HG03139 (cell line): Measurements from ENCODE around the gene DLG4.
"Not testable (repeated sequence)": the region's sequence is repeated elsewhere in the genome, so short reads cannot be mapped to it uniquely, and the experiment has no call there.

Experiments used
- ATAC-seq: cut with Tn5 transposase; IDR thresholded peaks from one replicate; pipeline ENCODE4 v1.9.1; 2021; ENCODE audit not compliant: unreplicated experiment

The DLG4 gene

DNA sequence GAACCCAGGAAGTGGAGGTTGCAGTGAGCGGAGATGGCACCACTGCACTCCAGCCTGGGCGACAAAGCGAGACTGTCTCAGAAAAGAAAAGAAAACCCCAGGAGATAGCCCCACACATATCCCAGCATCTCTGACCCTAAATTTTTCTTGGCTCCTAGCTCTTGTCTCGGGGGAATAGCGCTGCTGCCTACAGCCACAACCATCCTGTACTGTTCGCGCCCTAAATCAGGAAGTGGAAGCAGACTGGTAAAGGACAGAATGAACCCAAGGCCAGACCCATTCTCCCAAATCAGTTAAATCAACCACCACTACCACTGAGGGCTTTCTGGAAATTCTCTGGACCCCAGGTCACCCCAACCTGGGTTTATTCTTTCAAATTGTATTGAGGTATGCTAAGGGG is 30.2 kb upstream of the DLG4 start:
- no peak for ATAC-seq

DNA sequence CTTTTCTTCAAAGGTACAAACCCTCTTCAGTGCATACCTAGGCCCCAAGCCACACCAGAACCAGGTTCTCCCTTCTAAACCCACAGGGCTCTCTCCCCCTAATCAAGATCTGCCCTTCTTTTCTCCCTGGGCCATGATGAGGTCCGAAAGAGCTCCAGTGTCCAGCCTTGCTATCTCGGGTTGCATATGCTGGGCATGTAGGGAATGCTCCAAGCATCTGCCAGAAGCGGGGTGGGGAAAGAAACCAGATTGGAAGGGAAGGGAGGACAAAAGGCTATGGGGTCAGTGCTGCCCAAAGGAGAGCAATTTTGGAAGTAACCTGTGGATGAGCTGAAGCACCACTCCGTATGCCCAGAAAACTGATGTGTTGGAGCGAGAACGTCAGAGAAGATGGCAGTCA is 29.6 kb upstream of the DLG4 start:
- no peak for ATAC-seq

DNA sequence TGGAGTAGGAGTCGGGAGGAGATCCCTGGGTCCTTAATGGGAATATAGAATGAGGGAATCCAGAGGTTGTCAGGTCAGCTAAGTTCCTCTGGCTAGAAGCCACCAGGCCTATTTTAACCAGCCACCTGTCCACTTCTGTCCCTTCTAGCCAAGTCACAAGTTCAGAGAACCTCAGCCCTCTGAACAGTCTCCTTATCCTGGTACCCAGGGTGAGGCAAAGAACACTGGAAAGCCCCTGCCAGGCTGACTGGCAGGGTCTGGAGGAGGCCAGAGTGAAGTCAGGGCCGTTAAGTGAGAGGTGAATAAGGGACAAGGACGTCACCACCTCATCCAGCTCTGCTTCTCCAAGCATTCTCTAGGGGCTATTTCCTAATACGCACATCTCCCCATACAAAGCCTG is 29.2 kb upstream of the DLG4 start:
- no peak for ATAC-seq

DNA sequence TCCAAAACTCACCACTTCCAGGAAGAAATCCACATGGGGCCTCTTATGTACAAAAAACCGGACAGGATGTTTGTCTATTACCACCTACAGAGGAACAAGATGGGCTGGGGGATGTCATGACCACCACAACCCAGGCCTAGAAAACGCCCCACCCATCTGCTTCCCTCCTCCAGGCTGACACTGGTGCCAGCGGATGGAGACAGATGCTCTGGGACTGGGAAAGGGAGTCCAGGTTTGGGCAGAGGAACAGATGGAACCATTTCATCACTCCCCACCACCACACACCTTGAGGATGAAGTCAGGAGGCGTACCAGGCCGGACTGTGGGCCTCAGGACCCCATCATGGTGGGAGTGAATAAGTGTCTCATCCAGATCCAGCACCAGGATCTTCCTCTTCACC is 27.1 kb upstream of the DLG4 start:
- ATAC-seq = no peak

DNA sequence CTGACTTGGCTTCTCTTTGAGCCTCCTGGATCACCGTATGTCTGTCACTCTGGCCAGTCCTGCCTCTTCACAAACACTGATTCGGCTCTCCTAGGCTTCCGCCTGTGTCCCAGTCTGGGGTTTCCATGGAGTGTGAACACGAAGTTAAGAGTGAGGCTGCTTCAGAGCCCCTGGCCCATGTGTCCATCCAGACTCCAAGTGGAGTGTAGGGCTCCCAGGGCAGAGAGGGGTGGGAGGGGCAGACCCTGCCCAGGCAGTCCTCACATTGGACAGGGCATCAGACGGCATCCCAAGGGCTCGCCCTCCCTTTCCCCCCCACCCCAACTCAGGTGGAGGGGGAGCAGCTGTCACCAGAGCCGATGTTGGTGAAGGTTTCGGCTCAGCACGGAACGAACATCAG is 24.2 kb upstream of the DLG4 start:
- ATAC-seq = not testable (repeated sequence)

DNA sequence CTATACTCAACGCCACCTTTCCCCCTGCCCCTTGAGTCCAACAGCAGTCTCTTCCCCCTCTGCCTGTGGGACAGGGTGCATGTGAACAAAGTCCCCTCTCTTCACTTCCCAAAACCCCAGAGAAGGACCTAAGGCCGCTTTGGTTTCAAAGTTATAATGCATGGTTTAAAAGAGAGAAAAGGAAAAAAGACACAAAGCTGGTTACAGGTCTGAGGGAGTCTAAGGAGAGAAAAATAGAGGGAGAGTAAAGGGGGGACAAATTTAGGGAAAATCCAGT is 23.8 kb upstream of the DLG4 start:
- ATAC-seq = no peak

DNA sequence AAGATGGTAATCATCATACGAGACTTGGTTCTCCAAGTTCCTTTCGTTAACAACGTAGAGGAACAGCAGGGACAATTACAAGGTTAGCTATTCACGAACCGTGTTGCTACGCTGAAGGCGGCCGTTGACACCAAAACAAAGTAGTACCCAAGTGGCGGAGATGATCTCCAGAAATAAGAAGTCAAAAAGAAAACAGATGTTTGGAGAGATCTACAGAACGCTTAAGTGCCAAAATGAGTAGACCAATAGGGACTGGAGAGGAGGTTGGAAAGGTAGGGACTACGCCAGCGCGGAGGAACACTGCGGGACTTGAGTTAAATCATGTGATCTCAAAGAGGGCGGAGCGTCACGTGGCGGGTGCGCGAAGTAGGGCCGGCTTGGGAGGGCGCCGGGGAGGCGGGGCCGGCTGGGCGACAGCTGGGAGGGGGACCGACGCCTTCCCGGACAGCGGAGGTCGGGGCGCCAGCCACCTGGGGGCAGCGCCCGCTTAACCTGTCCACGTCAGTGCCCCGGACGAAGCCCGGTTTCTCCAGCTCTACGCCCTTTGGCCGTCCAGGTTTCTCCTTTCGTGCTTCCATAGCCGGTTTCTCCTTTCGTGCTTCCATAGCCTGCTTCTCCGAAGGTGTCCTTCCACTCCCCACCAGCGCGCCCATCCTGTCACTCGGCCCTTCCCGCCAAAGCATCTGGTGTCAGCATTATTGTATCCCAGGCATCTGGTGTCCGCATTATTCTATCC is 23.2 kb upstream of the DLG4 start:
- peak; percentile 28 for ATAC-seq

DNA sequence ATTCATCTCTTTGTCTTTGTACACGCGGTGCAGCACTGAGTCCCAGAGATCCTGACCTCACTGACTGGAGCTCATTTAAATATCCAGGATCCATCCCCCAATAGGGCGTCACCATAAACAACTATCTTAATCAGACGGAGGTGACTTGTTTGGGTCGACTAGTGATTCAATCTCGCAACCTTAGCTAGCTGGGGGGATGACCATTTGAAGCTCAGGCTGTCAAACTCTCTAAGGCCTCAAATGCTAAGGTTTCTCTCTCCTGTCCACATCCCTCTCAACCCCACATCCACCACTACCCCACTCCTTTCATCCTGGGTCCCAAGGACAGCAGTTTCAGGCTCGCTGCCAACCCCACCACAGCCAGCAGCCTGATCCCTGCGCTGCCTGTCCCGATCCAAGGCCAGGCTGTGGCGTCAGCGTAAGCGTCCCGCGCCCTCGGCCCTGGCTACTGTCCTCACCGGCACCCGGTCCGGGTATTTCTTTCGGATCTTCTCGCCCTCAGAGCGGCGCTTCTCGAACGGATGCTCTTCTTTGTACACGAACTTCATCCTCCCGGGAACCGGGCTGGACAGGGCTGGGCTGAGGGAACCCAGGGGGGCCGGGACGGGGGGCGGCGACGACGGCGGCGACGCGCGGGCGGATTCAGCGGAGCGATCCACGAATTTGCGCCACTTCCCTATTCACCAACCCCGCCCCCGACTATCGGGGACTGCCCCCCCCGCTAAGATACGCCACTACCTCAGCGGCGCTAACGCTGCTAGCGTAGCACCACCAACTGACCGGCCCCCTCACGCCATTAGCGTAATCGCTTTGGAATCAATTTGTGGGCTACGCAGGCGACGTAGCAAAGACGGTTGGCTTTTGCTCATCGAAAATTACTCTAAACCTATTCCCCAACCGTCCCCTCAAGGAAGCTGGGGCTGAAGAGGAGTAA is 22.4 kb upstream of the DLG4 start, which contains the start of gene GABARAP:
Gene GABARAP, minus strand, starts transcription at position 667 of the 934 bp plus-strand sequence. Its CDS starts 119 bp downstream, at position 548.
- peak; percentile 28 for ATAC-seq

DNA sequence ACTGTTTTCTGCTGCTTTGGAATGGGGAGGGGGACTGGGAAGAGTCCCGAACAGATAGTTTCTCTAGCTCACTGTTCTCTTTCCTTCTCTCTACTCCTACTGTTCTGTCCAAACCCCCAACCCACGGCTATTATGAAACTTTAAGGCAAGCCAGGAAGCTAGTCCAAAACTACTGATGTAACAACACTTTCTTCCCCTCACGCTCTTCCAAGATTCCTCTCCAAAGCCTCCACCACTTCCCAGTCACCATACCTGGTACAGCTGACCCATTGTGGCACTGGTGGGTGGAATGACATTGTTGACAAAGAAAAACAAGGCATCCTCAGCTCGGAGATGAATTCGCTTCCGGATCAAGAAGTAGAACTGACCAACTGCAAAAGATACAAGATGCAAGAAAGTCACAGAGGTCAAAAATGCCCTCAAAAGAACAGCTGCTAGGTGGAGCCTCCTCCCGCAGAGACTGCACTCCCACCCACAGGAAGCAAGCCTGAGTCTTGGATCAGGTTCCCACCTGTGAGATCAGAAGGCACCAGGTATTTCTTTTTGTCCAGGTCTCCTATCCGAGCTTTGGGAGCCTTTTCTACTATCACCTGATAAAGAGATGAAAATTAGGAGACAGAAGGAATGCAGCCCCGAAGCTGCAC is 21.6 kb upstream of the DLG4 start:
- ATAC-seq = no peak

DNA sequence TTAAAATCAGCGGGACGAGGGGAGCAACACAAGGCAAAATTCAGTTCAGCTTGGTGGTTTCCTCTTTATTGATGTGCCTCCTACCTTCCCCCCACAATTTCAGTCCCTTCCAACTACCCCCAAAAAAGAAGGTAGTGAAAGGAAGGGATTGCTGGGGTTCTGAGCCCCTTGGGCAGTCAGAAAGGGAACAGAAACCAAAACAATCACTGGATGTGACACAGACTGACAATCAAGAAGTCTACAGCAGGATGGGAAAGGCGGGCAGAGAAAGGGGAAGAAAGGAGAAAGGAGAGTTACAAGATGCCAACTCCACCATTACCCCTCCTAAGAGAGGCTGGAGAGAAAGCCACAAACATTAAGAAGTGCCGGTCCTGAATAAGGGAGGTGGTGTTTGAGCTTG is 20.7 kb upstream of the DLG4 start:
- ATAC-seq = no peak

DNA sequence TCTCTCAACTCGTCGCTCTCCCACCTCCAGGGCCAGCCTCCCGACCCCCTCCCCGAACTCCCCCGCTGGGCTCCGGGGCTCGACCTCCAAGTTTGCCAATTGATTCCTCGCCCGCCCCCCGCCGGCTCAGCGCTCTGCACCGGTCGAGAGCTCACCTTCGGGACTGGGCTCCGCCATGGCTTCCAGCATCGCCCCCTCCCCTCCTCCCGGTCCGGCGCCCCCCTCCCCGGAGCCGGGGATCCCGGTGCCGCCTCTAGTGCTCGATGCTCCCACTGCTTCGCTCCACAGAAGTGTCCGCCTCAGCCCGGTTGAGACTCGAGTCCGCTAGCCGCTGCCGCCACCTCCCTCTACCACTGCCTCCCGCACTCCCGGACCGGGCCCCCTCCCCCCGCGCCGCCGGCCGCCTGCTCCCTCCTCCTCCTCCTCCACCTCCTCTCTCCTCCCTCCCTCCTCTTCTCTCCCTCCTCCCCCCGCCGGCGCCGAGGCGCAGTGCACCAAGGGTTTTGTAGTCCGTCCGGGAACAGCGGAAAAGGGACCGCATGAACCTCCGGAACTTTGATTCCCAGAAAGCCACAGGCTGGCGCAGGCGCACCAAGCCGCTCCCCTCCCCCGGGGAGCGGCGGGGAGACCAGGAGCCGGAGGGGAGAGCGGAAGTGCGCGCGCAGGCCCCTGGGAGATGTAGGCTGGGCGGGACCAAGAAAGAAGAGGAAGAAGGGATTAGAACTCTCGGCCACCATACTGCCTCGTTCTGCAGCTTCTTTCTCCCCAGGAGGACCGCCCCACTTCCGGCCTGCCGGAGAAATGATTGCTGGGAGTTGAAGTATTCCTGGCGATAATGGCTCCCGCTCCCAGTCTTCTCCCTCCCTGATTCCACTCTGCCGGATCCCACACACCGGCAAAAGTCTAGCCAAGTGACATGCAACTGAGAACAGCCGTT is 19.7 kb upstream of the DLG4 start, which contains the start of gene PHF23:
Gene PHF23, minus strand, starts transcription at position 367 of the 937 bp plus-strand sequence. Its CDS starts 178 bp downstream, at position 189.
- ATAC-seq = peak; percentile 46

DNA sequence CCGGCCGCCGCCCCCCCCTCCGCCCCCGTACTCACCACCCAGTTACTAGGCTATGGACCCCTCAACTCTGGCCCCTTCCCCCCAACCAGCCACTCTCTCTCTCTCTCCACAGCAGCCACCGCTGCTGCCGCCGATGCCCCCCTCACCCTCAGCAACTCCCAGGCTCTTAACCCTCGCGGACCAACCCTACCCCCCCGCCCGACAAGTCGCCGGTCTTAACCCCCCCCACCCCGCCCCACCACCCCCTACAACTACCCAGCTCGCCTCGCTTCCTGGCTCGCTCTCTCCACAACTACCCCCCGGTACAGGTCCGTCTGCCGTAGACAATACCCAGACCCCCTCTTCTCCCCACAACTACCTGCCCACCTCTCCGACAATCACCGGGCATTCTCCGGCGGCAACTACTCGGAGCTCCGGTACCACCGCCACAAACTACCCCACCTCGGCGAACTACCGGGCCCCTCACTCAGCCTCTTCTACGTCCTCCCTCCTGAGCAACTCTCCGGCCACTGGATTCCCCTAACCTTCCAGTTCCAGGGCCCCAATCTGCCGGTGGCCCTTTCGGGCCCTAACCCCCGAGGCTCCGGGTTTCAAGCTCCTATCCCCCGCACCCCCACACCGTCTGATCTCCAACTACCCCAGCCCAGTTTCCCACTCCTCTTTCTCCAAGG is 18.9 kb upstream of the DLG4 start:
- ATAC-seq = no peak

DNA sequence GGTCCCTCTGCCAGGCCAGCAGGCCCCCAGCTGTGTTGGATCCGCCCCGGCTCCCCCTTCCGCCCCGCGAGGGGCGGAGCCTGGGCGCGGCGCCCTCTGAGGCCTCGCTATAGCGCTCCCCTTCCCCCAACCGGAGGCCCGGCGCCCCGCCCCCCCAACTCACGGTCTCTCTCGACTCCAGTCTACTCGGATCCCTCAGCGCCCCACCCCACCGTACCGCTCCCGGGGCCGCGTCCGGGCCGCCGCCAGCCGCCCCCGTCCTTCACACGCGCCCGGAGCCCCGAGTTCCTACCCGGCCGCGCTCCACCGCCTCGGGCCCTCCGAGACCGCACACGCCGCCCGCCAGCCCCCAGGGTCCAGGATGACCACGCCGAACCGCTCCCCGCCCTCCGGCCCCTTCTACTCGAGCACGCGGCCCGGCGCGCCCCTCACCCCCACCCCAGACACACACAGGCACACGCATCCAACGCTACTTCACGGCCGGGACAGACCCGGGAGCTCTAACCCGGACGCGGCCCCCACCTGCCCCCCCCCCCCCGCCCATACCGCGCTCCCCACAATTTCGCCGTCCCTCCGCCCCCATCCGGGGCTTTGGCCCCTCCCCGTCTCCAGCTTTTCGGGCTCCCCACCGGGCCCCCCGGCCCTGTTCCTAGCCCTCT is 18.3 kb upstream of the DLG4 start:
- no peak for ATAC-seq

DNA sequence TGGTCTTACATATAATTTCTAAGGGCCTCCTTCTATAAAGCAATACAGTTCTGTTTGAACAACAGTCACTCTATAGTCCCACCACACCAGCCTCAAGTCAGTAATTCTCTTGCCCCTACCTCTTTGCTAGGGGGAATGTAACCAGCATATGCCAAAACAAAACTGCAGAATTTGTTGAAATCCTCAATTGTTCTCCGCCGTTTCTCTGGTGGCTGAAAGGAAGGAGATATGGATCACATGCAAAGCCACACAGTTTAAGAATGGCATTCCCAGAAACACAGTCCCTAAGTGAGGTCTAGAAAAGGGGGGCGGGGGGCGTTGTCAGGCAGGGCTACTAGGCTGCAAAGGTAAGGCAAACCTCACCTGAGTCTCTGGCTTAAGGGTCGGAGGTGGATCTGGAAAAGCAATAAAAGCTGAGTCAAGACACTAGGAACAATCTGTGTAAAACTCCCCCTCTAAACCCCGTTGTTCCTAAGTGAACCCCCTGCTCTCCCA is 17.7 kb upstream of the DLG4 start:
- no peak for ATAC-seq

DNA sequence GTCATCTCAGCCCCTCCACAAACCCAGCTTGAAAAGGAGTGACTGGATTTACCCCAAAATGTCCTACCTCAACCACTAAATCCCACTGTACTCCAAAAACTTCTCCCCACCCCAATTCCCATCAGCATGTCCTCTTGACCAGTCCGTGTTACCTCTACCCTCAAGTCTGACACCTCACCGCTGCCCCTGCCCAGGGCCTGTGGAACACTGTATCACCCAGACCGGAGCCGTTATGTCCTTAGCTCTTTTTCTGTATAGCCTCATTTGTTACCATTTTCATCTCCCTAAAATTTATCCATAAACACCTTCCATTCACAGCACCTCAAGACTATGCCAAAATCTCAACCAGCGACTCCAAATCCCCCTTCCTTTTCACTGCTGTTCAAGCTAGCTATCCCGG is 17.2 kb upstream of the DLG4 start:
- ATAC-seq = no peak

DNA sequence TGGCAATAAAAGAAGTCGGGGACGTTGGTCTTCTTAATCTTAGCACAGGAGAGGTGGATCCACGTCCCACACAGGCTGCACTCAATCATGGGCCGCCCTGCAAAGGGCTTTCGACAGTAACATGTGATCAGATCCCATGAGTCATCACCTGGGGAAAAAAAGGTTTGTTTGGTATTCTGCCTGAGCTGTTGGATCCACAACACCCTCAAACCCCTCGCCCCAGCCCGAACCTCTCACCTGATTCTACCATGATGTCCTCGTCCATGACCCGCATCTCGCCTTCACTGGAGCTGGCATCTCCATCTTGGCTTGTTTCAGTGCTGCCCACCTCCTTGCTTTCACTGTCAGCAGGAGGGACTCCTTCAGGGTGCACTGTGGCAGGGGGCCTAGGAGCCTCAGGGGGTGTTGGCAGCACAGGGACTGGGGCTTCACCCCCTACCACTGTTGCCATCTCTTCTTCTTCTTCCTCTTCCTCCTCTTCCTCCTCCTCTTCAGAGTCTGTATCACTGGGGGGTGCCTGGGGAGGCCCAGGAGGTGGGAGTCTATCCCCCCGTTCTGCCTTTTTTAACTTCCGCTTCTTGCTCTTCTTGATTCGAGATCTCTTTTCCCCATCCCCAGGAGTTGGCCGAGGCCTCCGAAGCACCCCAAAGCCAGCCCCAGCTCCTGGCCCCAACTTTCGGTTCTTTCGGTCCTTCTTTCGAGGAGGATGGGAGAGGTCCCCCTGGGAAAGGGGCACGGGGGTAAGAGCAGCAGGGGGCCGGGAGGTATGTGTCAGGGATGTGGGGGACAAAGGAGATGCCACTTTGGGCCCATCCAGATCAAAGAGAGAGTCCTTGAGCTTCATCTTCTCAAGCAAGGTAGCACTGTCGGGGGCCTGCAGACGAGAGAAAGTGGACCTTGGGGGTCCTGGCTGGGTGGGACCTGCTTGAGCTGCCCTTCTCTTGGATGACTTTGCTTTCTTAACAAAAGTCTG is 16.3 kb upstream of the DLG4 start:
- no peak for ATAC-seq

DNA sequence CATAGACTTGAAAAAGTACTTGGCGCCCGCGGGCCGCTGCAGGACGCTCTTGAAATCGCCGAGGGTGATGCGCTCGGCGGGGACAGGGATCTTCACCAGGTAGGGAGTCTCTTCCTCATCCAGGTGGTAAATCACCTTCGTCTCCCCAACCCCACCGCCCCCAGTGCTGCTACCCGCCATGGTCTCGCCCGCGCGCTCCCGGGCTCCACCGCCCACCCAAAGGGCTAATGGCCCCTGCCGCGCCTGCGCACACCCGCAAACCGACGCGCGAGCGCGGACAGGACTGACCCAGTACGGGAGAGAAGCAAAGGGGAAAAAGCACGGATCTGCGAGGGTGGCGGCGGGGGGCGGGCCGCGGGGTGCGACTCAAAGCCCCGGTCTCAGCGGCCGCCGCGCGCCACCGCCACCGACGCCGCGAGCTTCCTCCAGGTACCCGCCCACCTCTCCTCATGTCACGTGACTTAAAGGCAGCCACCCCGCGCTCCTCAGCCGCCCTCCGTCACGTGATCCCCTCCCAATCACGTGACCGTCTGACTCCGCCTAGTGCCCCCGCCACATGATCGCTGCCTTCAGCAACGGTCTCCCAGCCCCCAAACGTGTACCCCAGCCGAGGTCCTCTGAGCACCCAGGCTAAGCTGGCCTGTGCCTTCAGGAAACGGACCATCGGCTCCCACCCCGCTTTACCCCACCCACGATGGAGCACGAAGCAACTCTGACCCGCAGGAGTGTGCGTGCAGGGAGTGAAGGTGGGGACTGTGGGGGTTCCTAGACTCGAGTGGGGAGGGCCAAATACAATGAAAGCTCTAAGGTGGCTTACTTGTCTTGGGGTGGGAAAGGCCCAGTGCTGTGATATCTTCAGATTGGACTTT is 14.7 kb upstream of the DLG4 start, which contains the start of gene DVL2:
Gene DVL2, minus strand, starts transcription at position 435 of the 869 bp plus-strand sequence. Its CDS starts 255 bp downstream, at position 180.
- peak; percentile 48 for ATAC-seq
